Tibial nerve (tissue), 4 donors: ENCODE results near the gene SCAMP4. TPM values are rescaled to one million over a fixed set of nuclear protein-coding genes. Genes with fewer than 3 reads are reported as not detected.

Source experiments
- DNase-seq, 2 donors: peaks; one replicate each; pipeline ENCODE4 v3.0.0-alpha.2; 2019; ENCODE audit warnings: low spot score in 2 of 2
- H3K27ac ChIP-seq, 4 donors: fragments of 200-600 bp; sonication (generic) in 3 of 4; one replicate each; pipeline ENCODE4 v1.5.1; 2017 to 2019; ENCODE audit warnings: mild to moderate bottlenecking in 1 of 4
- H3K27me3 ChIP-seq, 2 donors: fragments of 200-600 bp; sonication (generic) in 1 of 2; one replicate each; pipeline versions ENCODE4 v1.5.1 to v1.6.0; 2017 to 2019
- H3K36me3 ChIP-seq, 3 donors: fragments of 200-600 bp; sonication (generic); one replicate each; pipeline ENCODE4 v1.5.1; 2018 to 2019
- H3K4me1 ChIP-seq, 4 donors: fragments of 200-600 bp; sonication (generic) in 3 of 4; one replicate each; pipeline ENCODE4 v1.5.1; 2017 to 2019
- H3K4me3 ChIP-seq, 4 donors: fragments of 200-600 bp; sonication (generic) in 3 of 4; one replicate each; pipeline ENCODE4 v1.5.1; 2017 to 2019; ENCODE audit warnings: mild to moderate bottlenecking in 1 of 4, moderate library complexity in 1 of 4
- H3K9me3 ChIP-seq, 4 donors: fragments of 200-600 bp; sonication (generic) in 3 of 4; one replicate each; pipeline ENCODE4 v1.5.1; 2017 to 2019
- CTCF ChIP-seq, 5 experiments: fragments of 200-600 bp in 3 of 5; fragments of 450-650 bp in 2 of 5; sonication (generic) in 3 of 5; IDR thresholded peaks; one replicate each; pipeline ENCODE4 v1.5.1; 2016 to 2019; ENCODE audit warnings: antibody characterized with exemption in 5 of 5, mild to moderate bottlenecking in 3 of 5, moderate library complexity in 2 of 5
- EP300 ChIP-seq, 2 donors: sonication (generic); formaldehyde crosslinking; IDR thresholded peaks; one replicate each; pipeline ENCODE4 v1.6.1; 2017; ENCODE audit warnings: antibody characterized with exemption in 2 of 2, mild to moderate bottlenecking in 1 of 2
- POLR2A ChIP-seq, 2 donors: fragments of 450-650 bp; IDR thresholded peaks; one replicate each; pipeline ENCODE4 v1.6.1; 2017; ENCODE audit warnings: antibody characterized with exemption in 2 of 2, mild to moderate bottlenecking in 2 of 2, moderate library complexity in 2 of 2
- WGBS, 2 donors: methylation state at CpG; one replicate each; pipeline ENCODE4 v1.1.5; 2018; 5-methylcytosine and 5-hydroxymethylcytosine counted together
- total RNA-seq, 4 donors: library from RNA; depleted of rRNA; stranded (reverse); fragments of >200 nt; gene quantifications; one replicate each; pipeline ENCODE4 v1.1.0, GENCODE V29; 2016

SCAMP4 gene
- total RNA-seq, 4 donors from 2014 or later, result 34.7 to 65.7 (median 56.2) TPM

GRCh38 chr19:1921326-1921725 is 16.1 kb downstream of the SCAMP4 start:
- TF ChIP-seq CTCF (IDR thresholded peaks at IDR 0.05), result no peak
- no peak for TF ChIP-seq EP300 (IDR thresholded peaks at IDR 0.05)
- no peak for TF ChIP-seq POLR2A (IDR thresholded peaks at IDR 0.05)
- no peaks in the 10 kb centered on the region for H3K4me1 ChIP-seq
- peaks cover 0 to 93% (median 5%) of the 10 kb centered on the region in 3 donors for H3K36me3 ChIP-seq
- DNase-seq, result no peak
- no peaks in the 10 kb centered on the region for H3K9me3 ChIP-seq
- H3K27me3 ChIP-seq, result no peaks in the 10 kb centered on the region
- H3K27ac ChIP-seq, result no peak overlapping the region
- WGBS, 2 donors, result 86 to 91% methylated on average over 19 of the region's 19 CpGs
- no peak overlapping the region for H3K4me3 ChIP-seq

DNA sequence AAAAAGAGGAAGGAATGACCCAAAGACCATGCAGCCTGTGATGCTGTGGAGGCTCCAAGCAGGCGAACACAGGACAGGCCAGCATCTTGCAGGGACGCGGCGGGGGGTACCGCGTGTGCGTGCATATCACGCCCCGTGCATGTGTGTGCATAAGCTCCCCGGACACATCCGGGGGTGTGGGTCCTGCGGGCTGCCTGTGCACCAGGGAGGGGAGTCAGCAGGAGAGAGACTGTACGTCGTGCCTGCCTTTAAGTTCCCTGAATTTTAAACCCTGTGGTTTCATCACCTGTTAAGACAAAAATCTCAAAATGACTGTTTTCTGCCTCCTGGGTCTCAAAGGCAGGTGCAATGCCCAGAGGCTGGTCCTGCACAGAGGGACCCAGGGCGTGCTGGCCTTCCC is 16.6 kb downstream of the SCAMP4 start:
- Histone ChIP-seq H3K27ac (no peak overlapping the region), H3K4me1 (no peaks in the 10 kb centered on the region), H3K9me3 (no peaks in the 10 kb centered on the region), H3K27me3 (no peaks in the 10 kb centered on the region), H3K4me3 (no peak overlapping the region), H3K36me3 (peaks cover 0 to 88% (median 5%) of the 10 kb centered on the region in 3 donors)
- no peak for TF ChIP-seq POLR2A (IDR thresholded peaks at IDR 0.05)
- DNase-seq, result no peak
- WGBS, 2 donors, result 93 to 96% methylated on average over 15 of the region's 15 CpGs

DNA sequence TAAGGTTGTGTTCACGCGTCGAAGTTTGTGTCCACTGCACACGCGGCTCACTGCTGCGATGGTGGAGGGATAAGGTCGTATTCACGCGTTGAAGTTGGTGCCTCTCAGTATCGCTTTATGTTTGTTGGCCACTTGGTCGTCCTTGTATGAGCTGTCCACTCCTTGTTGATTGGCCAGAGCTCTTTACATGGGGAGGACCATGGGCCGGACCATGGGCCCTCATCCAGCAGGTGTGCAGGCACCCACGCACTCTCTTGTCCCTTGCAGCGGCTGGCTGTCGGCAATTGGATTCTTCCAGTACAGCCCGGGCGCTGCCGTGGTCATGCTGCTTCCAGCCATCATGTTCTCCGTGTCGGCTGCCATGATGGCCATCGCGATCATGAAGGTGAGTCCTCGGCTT is 17.6 kb downstream of the SCAMP4 start:
- Histone ChIP-seq H3K36me3 (peaks cover 0 to 79% (median 5%) of the 10 kb centered on the region in 3 donors), H3K27me3 (no peaks in the 10 kb centered on the region), H3K4me3 (no peak overlapping the region), H3K4me1 (no peaks in the 10 kb centered on the region), H3K27ac (no peak overlapping the region), H3K9me3 (no peaks in the 10 kb centered on the region)
- WGBS, 2 donors, result 92 to 93% methylated on average over 23 of the region's 23 CpGs
- TF ChIP-seq CTCF (IDR thresholded peaks at IDR 0.05) (no peak), POLR2A (IDR thresholded peaks at IDR 0.05) (no peak), EP300 (IDR thresholded peaks at IDR 0.05) (no peak)
- DNase-seq, result no peak

- H3K36me3 ChIP-seq, result peaks cover 0 to 73% (median 5%) of the 10 kb centered on the region in 3 donors
- DNase-seq, result no peak
- H3K4me3 ChIP-seq, result no peak overlapping the region
- H3K27me3 ChIP-seq, result no peaks in the 10 kb centered on the region
- H3K9me3 ChIP-seq, result no peaks in the 10 kb centered on the region
- TF ChIP-seq POLR2A (IDR thresholded peaks at IDR 0.05) (no peak), EP300 (IDR thresholded peaks at IDR 0.05) (no peak), CTCF (IDR thresholded peaks at IDR 0.05) (no peak)
- H3K27ac ChIP-seq, result no peak overlapping the region
- 82 to 86% methylated on average over 8 of the region's 8 CpGs for WGBS, 2 donors
- no peaks in the 10 kb centered on the region for H3K4me1 ChIP-seq
Measured at GRCh38 chr19:1923319-1923718, 18.1 kb downstream of the SCAMP4 start.

GRCh38 chr19:1924320-1924961 is 19.2 kb downstream of the SCAMP4 start:
- H3K4me1 ChIP-seq, result peaks cover 0 to 6% (median 2%) of the 10 kb centered on the region in 4 donors
- H3K27me3 ChIP-seq, result no peaks in the 10 kb centered on the region
- WGBS, 2 donors, result 90 to 91% methylated on average over 23 to 26 of the region's 35 CpGs
- H3K36me3 ChIP-seq, result peaks cover 0 to 62% (median 5%) of the 10 kb centered on the region in 3 donors
- no peak for DNase-seq
- no peak overlapping the region for H3K4me3 ChIP-seq
- H3K9me3 ChIP-seq, result no peaks in the 10 kb centered on the region
- TF ChIP-seq EP300 (IDR thresholded peaks at IDR 0.05) (no peak), POLR2A (IDR thresholded peaks at IDR 0.05) (no peak), CTCF (IDR thresholded peaks at IDR 0.05) (no peak)
- H3K27ac ChIP-seq, result peak overlapping the region in 1 of 4 donors; percentile 22
